ENCODE results near the gene ABTB1.

DNA sequence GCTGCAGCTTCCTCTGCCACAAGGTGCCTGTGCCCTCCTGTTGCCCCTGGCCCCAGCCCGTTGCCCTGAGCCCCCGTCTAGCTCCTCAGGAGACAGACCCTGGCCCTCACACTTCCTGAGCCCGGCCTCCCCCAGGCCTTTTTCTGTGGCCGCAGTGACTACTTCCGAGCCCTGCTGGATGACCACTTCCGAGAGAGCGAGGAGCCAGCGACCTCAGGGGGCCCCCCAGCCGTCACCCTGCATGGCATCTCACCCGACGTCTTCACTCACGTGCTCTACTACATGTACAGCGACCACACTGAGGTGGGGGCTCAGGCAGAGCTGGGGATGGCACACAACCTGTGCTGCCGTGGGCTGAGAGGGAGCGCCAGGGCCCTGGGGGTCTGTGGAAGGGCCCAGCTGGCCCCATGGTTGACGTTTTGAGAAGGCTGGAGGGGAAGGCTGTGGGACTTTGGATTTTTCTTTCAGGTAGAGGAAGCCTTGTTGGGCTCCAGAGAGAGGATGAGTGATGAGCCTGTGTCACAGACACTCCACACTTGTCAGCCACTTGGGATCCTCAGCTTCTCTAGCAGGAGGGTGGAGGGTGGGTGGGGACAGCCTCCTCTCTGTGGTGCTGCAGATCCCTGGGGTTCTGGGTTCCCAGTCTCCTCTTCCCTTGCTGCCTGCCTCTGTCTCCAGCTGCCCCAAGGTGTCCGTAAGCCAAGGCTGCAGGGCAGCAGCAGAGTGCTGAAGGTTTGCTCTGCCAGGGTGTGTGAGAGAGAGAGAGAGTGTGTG, 5.0 kb downstream of the ABTB1 start:
- no peak for TF ChIP-seq EZH2 (IDR thresholded peaks at IDR 0.05; ENCODE audit: borderline replicate concordance, insufficient read depth, low read depth, low read length, poor library complexity, severe bottlenecking)
- TF ChIP-seq, protein P1, sequence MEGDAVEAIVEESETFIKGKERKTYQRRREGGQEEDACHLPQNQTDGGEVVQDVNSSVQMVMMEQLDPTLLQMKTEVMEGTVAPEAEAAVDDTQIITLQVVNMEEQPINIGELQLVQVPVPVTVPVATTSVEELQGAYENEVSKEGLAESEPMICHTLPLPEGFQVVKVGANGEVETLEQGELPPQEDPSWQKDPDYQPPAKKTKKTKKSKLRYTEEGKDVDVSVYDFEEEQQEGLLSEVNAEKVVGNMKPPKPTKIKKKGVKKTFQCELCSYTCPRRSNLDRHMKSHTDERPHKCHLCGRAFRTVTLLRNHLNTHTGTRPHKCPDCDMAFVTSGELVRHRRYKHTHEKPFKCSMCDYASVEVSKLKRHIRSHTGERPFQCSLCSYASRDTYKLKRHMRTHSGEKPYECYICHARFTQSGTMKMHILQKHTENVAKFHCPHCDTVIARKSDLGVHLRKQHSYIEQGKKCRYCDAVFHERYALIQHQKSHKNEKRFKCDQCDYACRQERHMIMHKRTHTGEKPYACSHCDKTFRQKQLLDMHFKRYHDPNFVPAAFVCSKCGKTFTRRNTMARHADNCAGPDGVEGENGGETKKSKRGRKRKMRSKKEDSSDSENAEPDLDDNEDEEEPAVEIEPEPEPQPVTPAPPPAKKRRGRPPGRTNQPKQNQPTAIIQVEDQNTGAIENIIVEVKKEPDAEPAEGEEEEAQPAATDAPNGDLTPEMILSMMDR (IDR thresholded peaks at IDR 0.05) = no peak
